GM23338 (cell line): ENCODE data around the gene PTPRA. TPM values are rescaled to one million over a fixed set of nuclear protein-coding genes. Genes with fewer than 3 reads are reported as not detected.

Experiments used
- ATAC-seq: fragments of 200-7000 bp; cut with Tn5 transposase; 3 replicates; pipeline ENCODE4 v1.9.1; 2020
- DNase-seq: peaks from one replicate; pipeline ENCODE4 v3.0.0-alpha.2; 2015; ENCODE audit warnings: low spot score
- H2AFZ ChIP-seq: fragments of 200-600 bp; sonication (generic); 2 replicates; pipeline ENCODE4 v1.8.0; 2016; ENCODE audit warnings: antibody characterized with exemption, mild to moderate bottlenecking, moderate library complexity
- H3F3A ChIP-seq: fragments of 200-600 bp; sonication (generic); replicated peaks from 2 replicates; pipeline ENCODE4 v1.8.0; 2017; ENCODE audit warnings: antibody characterized with exemption, mixed run types, low read depth
- H3K27ac ChIP-seq: fragments of 200-600 bp; sonication (generic); 2 replicates; pipeline ENCODE4 v1.6.1; 2016; ENCODE audit warnings: low read depth
- H3K27me3 ChIP-seq: fragments of 200-600 bp; sonication (generic); 2 replicates; pipeline ENCODE4 v1.8.0; 2016; ENCODE audit warnings: mild to moderate bottlenecking, mixed run types, moderate library complexity; ENCODE audit not compliant: insufficient read depth
- H3K36me3 ChIP-seq: fragments of 200-600 bp; sonication (generic); 2 replicates; pipeline ENCODE4 v1.8.0; 2016; ENCODE audit warnings: mild to moderate bottlenecking; ENCODE audit not compliant: insufficient read depth
- H3K4me1 ChIP-seq: fragments of 200-600 bp; sonication (generic); 2 replicates; pipeline ENCODE4 v1.8.0; 2016; ENCODE audit warnings: mild to moderate bottlenecking, moderate library complexity; ENCODE audit not compliant: insufficient read depth
- H3K4me2 ChIP-seq: fragments of 200-600 bp; sonication (generic); 2 replicates; pipeline ENCODE4 v1.7.1; 2017; ENCODE audit warnings: mixed run types
- H3K4me3 ChIP-seq: fragments of 200-600 bp; sonication (generic); 2 replicates; pipeline ENCODE4 v1.6.1; 2016; ENCODE audit warnings: mixed run types
- H3K79me2 ChIP-seq: fragments of 200-600 bp; sonication (generic); replicated peaks from 2 replicates; pipeline ENCODE4 v1.8.0; 2017; ENCODE audit warnings: mild to moderate bottlenecking; ENCODE audit not compliant: insufficient read depth
- H3K9me2 ChIP-seq: fragments of 200-600 bp; sonication (generic); 2 replicates; pipeline ENCODE4 v1.8.0; 2017; ENCODE audit not compliant: insufficient read depth
- H4K20me1 ChIP-seq: fragments of 200-600 bp; sonication (generic); replicated peaks from 2 replicates; pipeline ENCODE4 v1.8.0; 2017; ENCODE audit warnings: mild to moderate bottlenecking; ENCODE audit not compliant: insufficient read depth
- H3K27ac Mint-ChIP-seq: 2 replicates; pipeline ENCODE4 v1.8.0; 2020; ENCODE audit warnings: inconsistent platforms, mild to moderate bottlenecking, moderate library complexity, mixed read lengths
- H3K27me3 Mint-ChIP-seq: 3 replicates; pipeline ENCODE4 v1.8.0; 2022; ENCODE audit warnings: low read depth, mild to moderate bottlenecking, moderate library complexity, mixed read lengths, inconsistent platforms; ENCODE audit not compliant: insufficient read depth, poor library complexity
- H3K36me3 Mint-ChIP-seq: 3 replicates; pipeline ENCODE4 v1.8.0; 2021; ENCODE audit warnings: low read depth, mild to moderate bottlenecking, inconsistent platforms, moderate library complexity, mixed read lengths
- H3K4me1 Mint-ChIP-seq: 3 replicates; pipeline ENCODE4 v1.8.0; 2020; ENCODE audit warnings: mild to moderate bottlenecking, inconsistent platforms, mixed read lengths
- H3K4me3 Mint-ChIP-seq: 3 replicates; pipeline ENCODE4 v1.8.0; 2021; ENCODE audit warnings: moderate library complexity, mild to moderate bottlenecking, inconsistent platforms, mixed read lengths
- H3K9me3 Mint-ChIP-seq: 3 replicates; pipeline ENCODE4 v1.8.0; 2020; ENCODE audit warnings: moderate library complexity, mild to moderate bottlenecking, inconsistent platforms, mixed read lengths
- CREB1 ChIP-seq: fragments of 250-450 bp; sonication (Bioruptor Pico); IDR thresholded peaks from 2 replicates; pipeline ENCODE4 v1.5.0; 2020; ENCODE audit warnings: low read depth, mild to moderate bottlenecking, moderate library complexity
- ETS1 ChIP-seq: IDR thresholded peaks from 2 replicates; pipeline ENCODE4 v1.6.1; 2016; ENCODE audit warnings: antibody characterized with exemption
- EZH2 ChIP-seq: fragments of 200-600 bp; sonication (generic); IDR thresholded peaks from one replicate; pipeline ENCODE4 v1.8.0; 2017; ENCODE audit warnings: antibody characterized with exemption, mild to moderate bottlenecking, low read depth; ENCODE audit not compliant: unreplicated experiment
- JUNB ChIP-seq: IDR thresholded peaks from one replicate; pipeline ENCODE4 v1.6.1; 2016; ENCODE audit warnings: antibody characterized with exemption; ENCODE audit not compliant: unreplicated experiment
- NANOG ChIP-seq: IDR thresholded peaks from 2 replicates; pipeline ENCODE4 v1.6.1; 2016; ENCODE audit warnings: antibody characterized with exemption, borderline replicate concordance
- POLR2AphosphoS5 ChIP-seq: IDR thresholded peaks from 2 replicates; pipeline ENCODE4 v1.6.1; 2016; ENCODE audit warnings: antibody characterized with exemption, low read depth
- REST ChIP-seq: IDR thresholded peaks from one replicate; pipeline ENCODE4 v1.6.1; 2018; ENCODE audit warnings: antibody characterized with exemption; ENCODE audit not compliant: unreplicated experiment
- STAT1 ChIP-seq: IDR thresholded peaks from one replicate; pipeline ENCODE4 v1.6.1; 2016; ENCODE audit warnings: antibody characterized with exemption; ENCODE audit not compliant: unreplicated experiment
- ZNF114 ChIP-seq: fragments of 250-450 bp; sonication (Bioruptor Pico); IDR thresholded peaks from 2 replicates; pipeline ENCODE4 v1.5.0; 2020; ENCODE audit warnings: mild to moderate bottlenecking, moderate library complexity
- ZNF331 ChIP-seq: fragments of 250-450 bp; sonication (Bioruptor Pico); IDR thresholded peaks from 2 replicates; pipeline ENCODE4 v1.5.0; 2020; ENCODE audit warnings: low read depth, mild to moderate bottlenecking, moderate library complexity
- ZNF462 ChIP-seq: fragments of 250-450 bp; sonication (Bioruptor Pico); IDR thresholded peaks from 2 replicates; pipeline ENCODE4 v1.5.0; 2020; ENCODE audit warnings: mild to moderate bottlenecking, moderate library complexity
- polyA plus RNA-seq: library from polyadenylated mRNA; unstranded; fragments of >200 nt; fragmentation: Nextera tagmentation; extraction: Ambion mirVana; gene quantifications from 2 replicates; pipeline ENCODE4 v1.2.1, GENCODE V29; 2016
- total RNA-seq: library from RNA; depleted of rRNA; stranded (reverse); fragments of >200 nt; shearing (Covaris generic); gene quantifications from 2 replicates; pipeline ENCODE4 v1.2.3, GENCODE V29; 2014

PTPRA gene
- total and polyA plus RNA-seq, 2 experiments from 2014 or later = 37.8 to 39.3 TPM

- TF ChIP-seq CREB1 (CRISPR knock-in tag) = no peak
- TF ChIP-seq JUNB = no peak
- H3K4me2 ChIP-seq = no peak overlapping the region
- no peaks in the 10 kb centered on the region for H3K36me3 ChIP-seq
- no peaks in the 10 kb centered on the region for H4K20me1 ChIP-seq
- H3K27ac Mint-ChIP-seq = no peak overlapping the region
- H3K27me3 Mint-ChIP-seq = peaks cover 48% of the 10 kb centered on the region
- DNase-seq = no peak
- no peak overlapping the region; the same call in 1 of the 2 replicates for H3K4me3 ChIP-seq
- H3K4me3 Mint-ChIP-seq = peak overlapping the region; percentile 69; the same call in 2 of the 3 replicates
- H3K9me3 Mint-ChIP-seq = no peaks in the 10 kb centered on the region
- H3K79me2 ChIP-seq = no peaks in the 10 kb centered on the region
- no peak overlapping the region for H2AFZ ChIP-seq
- ATAC-seq = no peak
- peaks cover 53% of the 10 kb centered on the region for H3K27me3 ChIP-seq
- H3K36me3 Mint-ChIP-seq = no peaks in the 10 kb centered on the region
- H3K27ac ChIP-seq = no peak overlapping the region
- peaks cover 4% of the 10 kb centered on the region; the same call in 1 of the 2 replicates for H3K4me1 ChIP-seq
- no peaks in the 10 kb centered on the region for H3F3A ChIP-seq
- H3K4me1 Mint-ChIP-seq = peaks cover 3% of the 10 kb centered on the region; the same call in 1 of the 3 replicates
- H3K9me2 ChIP-seq = no peaks in the 10 kb centered on the region
Observed at GRCh38 chr20:3081641-3082040, 208.4 kb downstream of the PTPRA start.

GRCh38 chr20:3082306-3082951, 209.1 kb downstream of the PTPRA start:
- Mint-ChIP-seq H3K27me3 (peaks cover 44% of the 10 kb centered on the region), H3K4me1 (peaks cover 3% of the 10 kb centered on the region; the same call in 1 of the 3 replicates), H3K4me3 (peak overlapping the region; percentile 69), H3K36me3 (no peaks in the 10 kb centered on the region), H3K9me3 (no peaks in the 10 kb centered on the region), H3K27ac (no peak overlapping the region)
- peaks cover 4% of the 10 kb centered on the region; the same call in 1 of the 2 replicates for H3K4me1 ChIP-seq
- peak overlapping the region; percentile 94 for H2AFZ ChIP-seq
- H3K79me2 ChIP-seq = no peaks in the 10 kb centered on the region
- no peaks in the 10 kb centered on the region for H3K9me2 ChIP-seq
- peak overlapping the region; percentile 78 for H3K4me2 ChIP-seq
- peak overlapping the region; percentile 61 for H3K4me3 ChIP-seq
- H3K36me3 ChIP-seq = no peaks in the 10 kb centered on the region
- peak; percentile 49 for ATAC-seq
- H3F3A ChIP-seq = no peaks in the 10 kb centered on the region
- DNase-seq = peak; percentile 40
- H3K27me3 ChIP-seq = peaks cover 53% of the 10 kb centered on the region
- H3K27ac ChIP-seq = no peak overlapping the region
- H4K20me1 ChIP-seq = no peaks in the 10 kb centered on the region
- TF ChIP-seq ZNF114 (CRISPR knock-in tag) (no peak), ZNF331 (no peak), ETS1 (no peak), POLR2AphosphoS5 (no peak), REST (no peak), JUNB (no peak), CREB1 (CRISPR knock-in tag) (no peak), STAT1 (no peak), EZH2 (peak; percentile 96), ZNF462 (no peak), NANOG (no peak)
